Lung (tissue), 12 donors: ENCODE measurements around the gene SLC4A3. TPM values are rescaled to one million over a fixed set of nuclear protein-coding genes. Genes with fewer than 3 reads are reported as not detected.

Source experiments
- ATAC-seq: fragments of 200-7000 bp; cut with Tn5 transposase; one replicate; pipeline ENCODE4 v1.9.1; 2020; ENCODE audit warnings: moderate number of reproducible peaks; ENCODE audit not compliant: insufficient read depth, low FRiP score
- DNase-seq, 3 donors: peaks; one replicate each; pipeline ENCODE4 v3.0.0-alpha.2; 2013 to 2017
- H3K27ac ChIP-seq, 2 donors: one replicate each; pipeline ENCODE4 v1.5.1; 2013; ENCODE audit warnings: mild to moderate bottlenecking in 2 of 2, moderate library complexity in 2 of 2, control low read depth in 1 of 2, inconsistent platforms in 1 of 2, low read depth in 1 of 2, low read length in 1 of 2
- H3K27me3 ChIP-seq, 3 donors: one replicate each; pipeline ENCODE4 v1.5.1; 2013; ENCODE audit warnings: low read length in 2 of 3; ENCODE audit not compliant: control insufficient read depth in 3 of 3, insufficient read depth in 3 of 3
- H3K36me3 ChIP-seq, 4 donors: one replicate each; pipeline ENCODE4 v1.5.1; 2013; ENCODE audit warnings: low read length in 4 of 4, mild to moderate bottlenecking in 1 of 4, moderate library complexity in 1 of 4; ENCODE audit not compliant: control insufficient read depth in 4 of 4, insufficient read depth in 4 of 4
- H3K4me1 ChIP-seq, 5 donors: one replicate each; pipeline ENCODE4 v1.5.1; 2013; ENCODE audit warnings: low read length in 5 of 5, mild to moderate bottlenecking in 2 of 5, moderate library complexity in 1 of 5; ENCODE audit not compliant: control insufficient read depth in 5 of 5, insufficient read depth in 5 of 5
- H3K4me3 ChIP-seq: one replicate; pipeline ENCODE4 v1.5.1; 2013; ENCODE audit warnings: mild to moderate bottlenecking, control low read depth, moderate library complexity
- H3K9ac ChIP-seq, 2 donors: one replicate each; pipeline ENCODE4 v1.5.1; 2013; ENCODE audit warnings: low read length in 2 of 2, control low read depth in 1 of 2; ENCODE audit not compliant: insufficient read depth in 1 of 2
- H3K9me3 ChIP-seq, 4 donors: one replicate each; pipeline ENCODE4 v1.5.1; 2013; ENCODE audit warnings: low read length in 3 of 4, mild to moderate bottlenecking in 1 of 4, moderate library complexity in 1 of 4; ENCODE audit not compliant: control insufficient read depth in 4 of 4, insufficient read depth in 3 of 4
- CTCF ChIP-seq: IDR thresholded peaks from 2 replicates; pipeline ENCODE4 v1.5.1; 2012; ENCODE audit warnings: mild to moderate bottlenecking; ENCODE audit errors: control extremely low read depth, extremely low read depth
- WGBS, 2 donors: extraction: QIAGEN DNeasy Blood & Tissue Kit; methylation state at CpG; one replicate each; pipeline ENCODE4 v1.1.7; 2013; 5-methylcytosine and 5-hydroxymethylcytosine counted together
- polyA plus RNA-seq, 2 donors: library from polyadenylated mRNA; stranded (reverse); fragments of 200-250 nt; gene quantifications; one replicate each; pipeline ENCODE4 v1.2.1, GENCODE V29; 2013
- total RNA-seq, 2 donors: library from RNA; depleted of rRNA in 1 of 2; stranded (reverse); fragments of >200 nt in 1 of 2; gene quantifications; one replicate each; pipeline ENCODE4 v1.2.1, GENCODE V29; 2014 to 2021
- donor health status: control.
- donor health status: control.
- donor health status: Bipolar disorder and iron deficiency.
- donor health status: healthy.
- donor health status: DM: yes; HTN: yes; CAD: no.

SLC4A3 gene
- total and polyA plus RNA-seq, 4 donors, result 0.59 to 3.2 (median 1.2) TPM

- H3K4me1 ChIP-seq, result no peaks in the 10 kb centered on the region
- ATAC-seq, result no peak
- no peak for DNase-seq
- 93 to 94% methylated on average over 9 to 11 of the region's 11 CpGs for WGBS, 2 donors
- TF ChIP-seq CTCF, result no peak
- no peak overlapping the region for H3K4me3 ChIP-seq
- no peak overlapping the region for H3K9ac ChIP-seq
- H3K27ac ChIP-seq, result no peak overlapping the region
- H3K27me3 ChIP-seq, result no peaks in the 10 kb centered on the region
- no peaks in the 10 kb centered on the region for H3K9me3 ChIP-seq
- H3K36me3 ChIP-seq, result peaks cover 0 to 57% (median 25%) of the 10 kb centered on the region in 4 donors
Measured at GRCh38 chr2:219613461-219614070, 13.9 kb upstream of the SLC4A3 start.

GRCh38 chr2:219614076-219614860 lies 13.2 kb upstream of the SLC4A3 start:
- H3K9ac ChIP-seq, result no peak overlapping the region
- no peak overlapping the region for H3K4me3 ChIP-seq
- H3K9me3 ChIP-seq, result no peaks in the 10 kb centered on the region
- 97% methylated on average over 11 of the region's 11 CpGs for WGBS, 2 donors
- no peak overlapping the region for H3K27ac ChIP-seq
- ATAC-seq (no peak), DNase-seq (no peak)
- no peaks in the 10 kb centered on the region for H3K27me3 ChIP-seq
- H3K36me3 ChIP-seq, result peaks cover 0 to 51% (median 25%) of the 10 kb centered on the region in 4 donors
- H3K4me1 ChIP-seq, result no peaks in the 10 kb centered on the region
- no peak for TF ChIP-seq CTCF

GRCh38 chr2:219615036-219615435 lies 12.4 kb upstream of the SLC4A3 start:
- Histone ChIP-seq H3K36me3 (peaks cover 0 to 48% (median 25%) of the 10 kb centered on the region in 4 donors), H3K9me3 (no peaks in the 10 kb centered on the region), H3K27me3 (no peaks in the 10 kb centered on the region), H3K4me1 (no peaks in the 10 kb centered on the region), H3K4me3 (no peak overlapping the region), H3K9ac (no peak overlapping the region), H3K27ac (no peak overlapping the region)
- no peak for TF ChIP-seq CTCF
- no peak for ATAC-seq
- 94 to 97% methylated on average over 11 of the region's 11 CpGs for WGBS, 2 donors
- no peak for DNase-seq
